ENCODE measurements around the gene TMEM158. TPM values are rescaled to one million over a fixed set of nuclear protein-coding genes. Genes with fewer than 3 reads are reported as not detected.

TMEM158 gene
- total RNA-seq, 1 experiment from 2014 or later: 0.82 TPM

DNA sequence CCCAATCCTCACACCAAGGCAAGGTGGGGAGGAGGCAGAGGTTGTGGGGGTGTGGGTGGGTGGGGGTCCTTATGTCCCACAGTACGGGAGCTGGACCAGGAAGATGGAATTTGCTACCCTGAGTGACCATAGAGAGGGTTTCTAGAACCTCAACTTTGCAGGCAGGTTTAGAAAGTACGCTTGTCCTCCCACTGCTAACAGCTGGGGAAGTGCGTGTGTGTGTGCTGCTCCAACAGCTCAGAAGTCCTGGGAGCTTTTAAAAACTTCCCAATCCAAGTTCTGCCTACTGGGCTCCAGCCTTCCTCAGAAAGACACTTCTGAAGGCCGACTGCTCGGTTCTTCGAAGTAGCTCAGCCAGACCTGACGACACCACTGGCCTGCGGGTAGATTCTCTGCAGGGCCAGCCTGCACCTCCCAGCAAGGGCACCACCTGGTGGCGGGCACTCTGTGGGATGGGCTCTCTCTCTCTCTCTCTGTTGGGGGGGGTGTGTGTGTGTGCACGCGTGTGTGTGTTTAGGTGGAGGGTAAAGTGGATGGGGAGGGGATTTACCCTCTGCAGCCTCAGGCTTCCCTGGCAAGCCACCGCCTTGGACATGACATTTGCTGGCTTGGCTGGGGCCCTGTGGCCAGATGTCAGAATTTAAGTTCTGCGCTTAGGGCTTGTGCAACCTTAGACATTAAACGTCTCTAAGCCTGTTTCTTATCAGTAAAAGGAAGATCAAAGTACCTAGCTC lies 15.6 kb downstream of the TMEM158 start:
- TF ChIP-seq, protein P1, sequence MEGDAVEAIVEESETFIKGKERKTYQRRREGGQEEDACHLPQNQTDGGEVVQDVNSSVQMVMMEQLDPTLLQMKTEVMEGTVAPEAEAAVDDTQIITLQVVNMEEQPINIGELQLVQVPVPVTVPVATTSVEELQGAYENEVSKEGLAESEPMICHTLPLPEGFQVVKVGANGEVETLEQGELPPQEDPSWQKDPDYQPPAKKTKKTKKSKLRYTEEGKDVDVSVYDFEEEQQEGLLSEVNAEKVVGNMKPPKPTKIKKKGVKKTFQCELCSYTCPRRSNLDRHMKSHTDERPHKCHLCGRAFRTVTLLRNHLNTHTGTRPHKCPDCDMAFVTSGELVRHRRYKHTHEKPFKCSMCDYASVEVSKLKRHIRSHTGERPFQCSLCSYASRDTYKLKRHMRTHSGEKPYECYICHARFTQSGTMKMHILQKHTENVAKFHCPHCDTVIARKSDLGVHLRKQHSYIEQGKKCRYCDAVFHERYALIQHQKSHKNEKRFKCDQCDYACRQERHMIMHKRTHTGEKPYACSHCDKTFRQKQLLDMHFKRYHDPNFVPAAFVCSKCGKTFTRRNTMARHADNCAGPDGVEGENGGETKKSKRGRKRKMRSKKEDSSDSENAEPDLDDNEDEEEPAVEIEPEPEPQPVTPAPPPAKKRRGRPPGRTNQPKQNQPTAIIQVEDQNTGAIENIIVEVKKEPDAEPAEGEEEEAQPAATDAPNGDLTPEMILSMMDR (IDR thresholded peaks at IDR 0.05; ENCODE audit: insufficient read depth in 1 of 2, low read depth in 1 of 2, low read length in 1 of 2, severe bottlenecking in 1 of 2, unreplicated experiment in 1 of 2): peak; percentile 74 to 93
- DNase-seq: peak; percentile 82 to 86

DNA sequence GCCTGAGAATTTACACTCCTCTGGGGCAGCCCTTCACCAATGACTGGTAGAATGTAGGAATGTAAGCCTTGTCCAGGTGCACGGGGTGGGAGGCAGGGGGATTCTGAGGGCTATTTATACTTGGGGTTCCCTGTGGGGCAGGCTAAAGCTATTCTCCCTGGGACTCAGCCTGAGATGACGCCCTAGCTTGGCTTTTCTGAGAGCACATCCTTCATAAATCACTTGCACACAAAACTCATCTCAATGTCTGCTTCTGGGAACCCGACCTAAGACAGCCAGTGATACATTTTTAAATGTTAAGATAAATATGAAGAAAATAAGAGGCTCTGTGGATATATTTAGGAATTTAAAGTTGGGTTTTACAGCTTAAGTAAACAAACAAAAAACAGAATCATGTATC lies 16.6 kb downstream of the TMEM158 start:
- ChIA-PET POLR2A (interaction anchor here (1.7 kb wide), 1 partner anchor 64 kb away, joined by 5 read pairs; the partner anchor contains the start of gene CDCP1), CTCF (interaction anchor here (0.7 to 3.9 kb wide), 5 partner anchors 118 to 172 kb away, joined by 3 to 66 read pairs (median 5); no protein-coding TSS in a partner anchor)
- Histone ChIP-seq H3K4me3 (ENCODE audit: low read depth, low read length) (no peak overlapping the region), H3K4me1 (peaks cover 16% of the 10 kb centered on the region), H3K9me3 (no peaks in the 10 kb centered on the region), H3K27me3 (replicated peaks; ENCODE audit: control insufficient read depth, insufficient read depth, low read length) (no peaks in the 10 kb centered on the region), H3K36me3 (ENCODE audit: control insufficient read depth, insufficient read depth, low read length) (no peaks in the 10 kb centered on the region)
- Mint-ChIP-seq H3K27ac (ENCODE audit: unreplicated experiment) (no peak overlapping the region), H3K27me3 (ENCODE audit: insufficient read depth, unreplicated experiment) (no peaks in the 10 kb centered on the region), H3K4me1 (ENCODE audit: low read depth, unreplicated experiment) (peaks cover 16% of the 10 kb centered on the region), H3K36me3 (ENCODE audit: insufficient read depth, unreplicated experiment) (no peaks in the 10 kb centered on the region), H3K9me3 (ENCODE audit: unreplicated experiment) (no peaks in the 10 kb centered on the region), H3K4me3 (ENCODE audit: unreplicated experiment) (no peak overlapping the region)
- TF ChIP-seq, protein P1 (IDR thresholded peaks at IDR 0.05; ENCODE audit: insufficient read depth in 1 of 2, low read depth in 1 of 2, low read length in 1 of 2, severe bottlenecking in 1 of 2, unreplicated experiment in 1 of 2): no peak
- no TSS peak for BruUV-seq (replicated peaks)
- intact Hi-C loops (cut with micrococcal nuclease; ENCODE audit: unreplicated experiment): loop anchor here (10.0 kb wide), 1 partner anchor 65 kb away; the partner anchor contains the start of gene CDCP1
- no peak for DNase-seq

More for the DNA sequence above, 15.6 kb downstream of the TMEM158 start:
- Histone ChIP-seq H3K4me3 (ENCODE audit: low read depth, low read length) (no peak overlapping the region), H3K36me3 (ENCODE audit: control insufficient read depth, insufficient read depth, low read length) (no peaks in the 10 kb centered on the region), H3K4me1 (peaks cover 16% of the 10 kb centered on the region), H3K27me3 (replicated peaks; ENCODE audit: control insufficient read depth, insufficient read depth, low read length) (no peaks in the 10 kb centered on the region), H3K9me3 (no peaks in the 10 kb centered on the region)
- intact Hi-C loops (cut with micrococcal nuclease; ENCODE audit: unreplicated experiment): loop anchor here (1.0 to 5.0 kb wide), 3 partner anchors 44 to 170 kb away; no protein-coding TSS in a partner anchor
- no peak overlapping the region for H3K27ac Mint-ChIP-seq (ENCODE audit: unreplicated experiment)
- H3K27me3 Mint-ChIP-seq (ENCODE audit: insufficient read depth, unreplicated experiment): no peaks in the 10 kb centered on the region
- H3K4me3 Mint-ChIP-seq (ENCODE audit: unreplicated experiment): peak overlapping the region; percentile 22
- peaks cover 16% of the 10 kb centered on the region for H3K4me1 Mint-ChIP-seq (ENCODE audit: low read depth, unreplicated experiment)
- no peaks in the 10 kb centered on the region for H3K9me3 Mint-ChIP-seq (ENCODE audit: unreplicated experiment)
- no peaks in the 10 kb centered on the region for H3K36me3 Mint-ChIP-seq (ENCODE audit: insufficient read depth, unreplicated experiment)
- ChIA-PET POLR2A (interaction anchor here (1.0 to 1.7 kb wide), 2 partner anchors 65 to 168 kb away, joined by 4 to 5 read pairs; partner anchors contain the start of gene CDCP1), CTCF (interaction anchor here (0.6 to 3.9 kb wide), 21 partner anchors 9 to 894 kb away, joined by 3 to 66 read pairs (median 5); no protein-coding TSS in a partner anchor)
- no TSS peak for BruUV-seq (replicated peaks)

DNA sequence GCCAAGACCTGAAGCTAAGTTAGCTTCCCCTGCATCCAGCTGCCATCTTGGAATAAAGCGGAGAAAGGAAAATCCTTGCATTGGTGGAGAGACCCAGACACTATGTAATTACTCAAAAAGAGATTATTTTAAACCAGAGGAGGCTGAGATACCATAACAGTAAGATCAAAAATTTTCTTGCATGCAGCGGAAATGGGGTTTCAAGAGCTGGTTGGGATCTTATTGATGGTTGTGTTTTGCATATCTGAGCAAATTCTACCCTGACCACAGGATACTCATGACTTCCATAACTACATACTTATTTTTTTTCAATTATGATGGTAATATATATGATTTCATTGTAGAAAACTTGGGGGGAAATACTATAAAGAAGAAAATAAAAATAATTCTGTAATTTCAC lies 17.5 kb downstream of the TMEM158 start:
- Histone ChIP-seq H3K4me1 (peaks cover 16% of the 10 kb centered on the region), H3K9me3 (no peaks in the 10 kb centered on the region), H3K27me3 (replicated peaks; ENCODE audit: control insufficient read depth, insufficient read depth, low read length) (no peaks in the 10 kb centered on the region), H3K36me3 (ENCODE audit: control insufficient read depth, insufficient read depth, low read length) (no peaks in the 10 kb centered on the region), H3K4me3 (ENCODE audit: low read depth, low read length) (no peak overlapping the region)
- CTCF ChIA-PET: interaction anchor here (0.8 to 3.9 kb wide), 2 partner anchors 153 to 167 kb away, joined by 9 to 66 read pairs; no protein-coding TSS in a partner anchor
- no TSS peak for BruUV-seq (replicated peaks)
- Mint-ChIP-seq H3K4me3 (ENCODE audit: unreplicated experiment) (no peak overlapping the region), H3K27ac (ENCODE audit: unreplicated experiment) (no peak overlapping the region), H3K36me3 (ENCODE audit: insufficient read depth, unreplicated experiment) (no peaks in the 10 kb centered on the region), H3K4me1 (ENCODE audit: low read depth, unreplicated experiment) (peaks cover 16% of the 10 kb centered on the region), H3K9me3 (ENCODE audit: unreplicated experiment) (no peaks in the 10 kb centered on the region), H3K27me3 (ENCODE audit: insufficient read depth, unreplicated experiment) (no peaks in the 10 kb centered on the region)
- TF ChIP-seq, protein P1 (IDR thresholded peaks at IDR 0.05; ENCODE audit: insufficient read depth in 1 of 2, low read depth in 1 of 2, low read length in 1 of 2, severe bottlenecking in 1 of 2, unreplicated experiment in 1 of 2): no peak
- no peak for DNase-seq
- POLR2A ChIA-PET: interaction anchor here (0.8 kb wide), 1 partner anchor 62 kb away, joined by 3 read pairs; the partner anchor contains the start of gene CDCP1
- intact Hi-C loops (cut with micrococcal nuclease; ENCODE audit: unreplicated experiment): loop anchor here (10.0 kb wide), 1 partner anchor 64 kb away; the partner anchor contains the start of gene CDCP1
